HG02571 (cell line): ENCODE measurements around the gene MAP2.
"Not testable (repeated sequence)": the region's sequence is repeated elsewhere in the genome, so short reads cannot be mapped to it uniquely, and the experiment has no call there.

Experiments used
- ATAC-seq: cut with Tn5 transposase; IDR thresholded peaks from one replicate; pipeline ENCODE4 v1.9.1; 2021; ENCODE audit warnings: mild to moderate bottlenecking, moderate library complexity; ENCODE audit not compliant: unreplicated experiment

Gene MAP2

GRCh38 chr2:209581040-209581439 is 157.2 kb downstream of the MAP2 start:
- ATAC-seq: no peak

GRCh38 chr2:209582281-209582680 is 158.4 kb downstream of the MAP2 start:
- ATAC-seq: no peak

GRCh38 chr2:209584472-209584871 is 160.6 kb downstream of the MAP2 start:
- ATAC-seq: no peak

DNA sequence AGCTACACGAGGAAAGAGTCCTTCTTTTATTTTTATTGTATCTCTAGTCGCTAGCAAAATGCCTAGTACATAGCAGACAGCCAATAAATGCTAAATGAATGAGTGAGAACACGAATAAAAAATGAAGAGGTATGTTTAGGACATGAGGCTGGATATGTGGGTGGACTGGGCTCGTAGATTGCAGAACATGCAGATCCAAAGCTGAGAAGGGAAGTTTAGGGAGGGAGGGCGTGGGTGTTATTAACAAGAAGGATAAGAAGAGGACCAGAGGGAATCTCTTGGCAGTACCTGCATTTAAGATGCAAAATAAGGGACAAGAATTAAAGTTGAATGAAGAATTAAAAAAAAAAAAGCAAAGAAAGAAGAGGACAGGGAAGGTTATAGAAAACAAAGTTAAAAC is 161.1 kb downstream of the MAP2 start:
- no peak for ATAC-seq

GRCh38 chr2:209591021-209591420 is 167.2 kb downstream of the MAP2 start:
- no peak for ATAC-seq

GRCh38 chr2:209592106-209592505 is 168.3 kb downstream of the MAP2 start:
- no peak for ATAC-seq

- ATAC-seq: no peak
Observed at GRCh38 chr2:209593930-209594329, 170.1 kb downstream of the MAP2 start.

- no peak for ATAC-seq
Observed at GRCh38 chr2:209596262-209596661, 172.4 kb downstream of the MAP2 start.

- not testable (repeated sequence) for ATAC-seq
Observed at GRCh38 chr2:209598227-209598626, 174.4 kb downstream of the MAP2 start.

- ATAC-seq: no peak
Observed at GRCh38 chr2:209600341-209601171, 176.7 kb downstream of the MAP2 start.

DNA sequence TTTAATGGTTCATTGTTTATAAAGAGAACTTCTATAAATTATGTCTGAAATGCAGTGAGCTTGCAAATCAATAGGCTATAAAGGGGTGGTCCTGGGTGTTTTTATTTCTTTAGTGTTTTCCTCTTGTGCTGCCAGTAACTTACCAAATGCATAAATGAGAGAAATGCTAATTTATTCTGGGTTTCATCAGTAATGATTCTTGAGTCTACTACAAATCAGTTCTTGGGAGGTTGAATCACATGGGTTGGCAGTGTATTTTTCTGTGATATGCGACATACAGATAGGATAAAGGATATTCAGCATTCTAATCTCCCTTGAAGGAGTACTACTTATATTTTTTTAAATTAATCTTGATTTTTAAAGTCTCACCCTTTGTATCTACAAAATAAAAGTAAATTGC is 177.7 kb downstream of the MAP2 start:
- no peak for ATAC-seq

- ATAC-seq: no peak
Observed at GRCh38 chr2:209602259-209602658, 178.4 kb downstream of the MAP2 start.

GRCh38 chr2:209609531-209609930 is 185.7 kb downstream of the MAP2 start:
- ATAC-seq: no peak

DNA sequence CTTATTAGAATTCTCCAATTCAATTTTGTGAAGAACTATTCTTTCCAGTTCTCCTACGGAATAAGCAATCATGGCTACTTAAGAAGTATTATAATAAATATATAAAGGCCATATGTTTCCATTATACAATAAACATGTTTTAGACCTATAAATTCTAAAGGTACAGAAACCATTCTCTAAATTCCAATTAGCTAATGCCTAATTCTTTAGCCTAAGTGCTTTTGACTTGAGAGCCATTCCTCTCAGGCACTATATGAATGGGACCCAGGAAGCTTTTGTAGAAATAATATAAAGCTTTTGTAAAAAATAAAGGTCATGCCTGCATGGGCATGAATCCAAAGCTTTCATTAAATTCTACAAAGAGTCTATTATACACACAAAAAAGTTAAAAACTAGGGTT is 186.8 kb downstream of the MAP2 start:
- ATAC-seq: no peak

- ATAC-seq: no peak
Observed at GRCh38 chr2:209613649-209614305, 189.9 kb downstream of the MAP2 start.

GRCh38 chr2:209614690-209615369 is 191.0 kb downstream of the MAP2 start:
- ATAC-seq: no peak

DNA sequence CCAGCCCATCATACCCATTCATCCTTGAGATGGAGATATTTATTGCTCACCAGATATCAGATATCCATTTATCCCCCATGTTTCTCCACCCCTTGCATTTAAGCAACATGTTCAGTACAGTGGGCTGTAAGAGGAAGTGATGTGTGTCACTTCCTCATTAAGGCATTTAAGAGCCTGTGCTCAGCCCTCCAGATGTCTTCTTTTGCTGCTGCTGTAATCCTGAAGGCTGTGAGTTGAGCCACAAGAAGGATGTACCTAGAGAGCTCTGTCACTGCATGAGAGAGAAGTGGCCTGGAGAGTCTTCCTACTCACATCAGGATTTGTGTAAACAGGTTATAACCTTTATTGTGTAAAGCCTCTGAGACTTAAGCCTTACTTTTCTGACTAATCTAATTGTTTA is 195.9 kb downstream of the MAP2 start:
- no peak for ATAC-seq

DNA sequence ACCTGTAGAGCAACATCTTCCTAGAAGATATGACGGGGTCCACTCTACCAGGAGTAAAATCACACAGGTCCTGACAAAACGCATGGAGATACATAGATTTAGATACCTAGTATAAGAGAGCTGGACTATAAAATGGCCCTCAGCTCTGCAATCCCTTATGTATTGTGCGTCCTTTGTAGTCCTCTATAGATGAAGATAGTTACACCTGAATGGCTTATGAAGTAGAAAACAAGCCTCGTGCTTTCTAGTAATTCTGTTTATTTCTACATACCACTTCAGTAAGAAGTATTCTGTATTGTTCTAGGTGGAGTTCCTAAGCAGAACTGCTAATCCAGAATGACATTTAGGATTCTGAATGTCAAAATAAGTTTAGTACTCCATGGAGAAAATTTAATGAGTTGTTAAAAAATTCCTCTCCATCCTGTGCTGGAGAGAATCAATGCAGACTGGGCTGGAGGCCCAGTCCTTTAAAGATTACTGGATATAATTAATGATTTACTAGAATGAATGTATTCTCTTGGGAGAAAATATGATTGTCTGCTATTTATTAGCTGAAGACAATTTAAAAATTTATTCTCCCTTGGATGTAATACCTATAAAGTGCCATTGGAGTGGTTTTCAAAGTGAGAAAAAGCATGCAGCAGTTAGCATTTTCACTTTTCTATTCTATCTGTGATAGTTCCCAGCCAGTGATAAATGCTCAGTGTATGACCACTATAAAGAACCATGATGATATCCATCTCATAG is 200.5 kb downstream of the MAP2 start:
- ATAC-seq: no peak

DNA sequence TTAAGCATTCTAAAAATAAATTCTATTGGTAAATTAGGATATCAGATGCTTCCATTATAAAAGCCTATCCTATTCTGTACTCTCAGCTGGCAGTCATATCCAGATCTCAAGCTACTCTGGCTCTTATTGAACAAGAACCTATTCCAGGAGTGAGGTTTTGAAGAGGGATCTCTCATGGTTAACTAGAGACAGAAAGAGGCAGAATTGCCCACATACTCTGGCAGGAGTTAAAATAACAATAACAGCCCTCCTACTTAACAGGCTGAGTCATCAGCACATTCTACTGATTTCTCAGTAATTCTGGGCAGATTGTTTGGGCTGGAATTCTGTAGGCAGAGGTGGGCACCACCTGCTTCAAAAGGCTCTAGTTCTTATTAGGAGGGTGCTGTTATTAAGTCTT is 205.8 kb downstream of the MAP2 start:
- ATAC-seq: no peak

DNA sequence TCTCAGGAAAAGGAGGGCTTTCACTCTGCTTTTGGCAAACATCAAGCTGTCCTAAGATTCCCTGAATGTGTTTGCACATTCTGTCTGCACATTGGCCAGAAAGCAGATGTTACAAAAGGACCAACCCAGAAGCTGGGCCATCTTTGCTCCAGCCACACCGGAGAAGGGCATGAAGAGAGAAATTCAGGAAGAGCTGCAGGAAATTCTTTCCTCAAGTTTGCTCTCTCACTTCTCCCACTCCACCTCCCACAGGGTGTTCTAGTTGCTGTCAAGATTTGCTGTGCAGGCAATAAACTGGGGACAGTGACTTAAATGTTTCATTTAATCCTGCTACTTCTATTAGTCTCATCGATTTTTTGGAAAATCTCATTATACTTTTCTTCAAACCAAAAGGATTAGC is 210.1 kb downstream of the MAP2 start:
- no peak for ATAC-seq

- no peak for ATAC-seq
Observed at GRCh38 chr2:209636076-209636475, 212.2 kb downstream of the MAP2 start.
